Astrocyte of the spinal cord (primary cell): ENCODE results near the gene VWF.

ENCODE experiments used
- DNase-seq: peaks from one replicate; pipeline ENCODE4 v3.0.0; 2011; ENCODE audit warnings: low read depth, low spot score
- H3K4me3 ChIP-seq: 2 replicates; pipeline ENCODE4 v1.5.1; 2011; ENCODE audit warnings: low read depth, mild to moderate bottlenecking, low read length, moderate library complexity
- CTCF ChIP-seq: IDR thresholded peaks from 2 replicates; pipeline ENCODE4 v1.5.1; 2012; ENCODE audit warnings: low read depth, mild to moderate bottlenecking, low read length, inconsistent platforms
- in situ Hi-C: cut with HindIII; loops from 2 replicates; pipeline ENCODE4 v1.10.0; 2017; ENCODE audit warnings: low sequenced_read_pairs

VWF gene

GRCh38 chr12:6072302-6072752 is 52.1 kb downstream of the VWF start:
- TF ChIP-seq CTCF = peak; percentile 36
- in situ Hi-C loops = no loop called here
- no peak overlapping the region for H3K4me3 ChIP-seq
- peak; percentile 49 for DNase-seq

- in situ Hi-C loops = no loop called here
- TF ChIP-seq CTCF = no peak
Measured at GRCh38 chr12:6071589-6071988, 52.9 kb downstream of the VWF start.

GRCh38 chr12:6070472-6071257 is 53.8 kb downstream of the VWF start:
- in situ Hi-C loops = no loop called here
- TF ChIP-seq CTCF = no peak
- DNase-seq = no peak
- H3K4me3 ChIP-seq = no peak overlapping the region

More at GRCh38 chr12:6071589-6071988, 52.9 kb downstream of the VWF start:
- no peak overlapping the region for H3K4me3 ChIP-seq
- DNase-seq = no peak

GRCh38 chr12:6069437-6070093 is 54.9 kb downstream of the VWF start:
- peak; percentile 78 for DNase-seq
- H3K4me3 ChIP-seq = no peak overlapping the region
- no peak for TF ChIP-seq CTCF
- in situ Hi-C loops = no loop called here

- TF ChIP-seq CTCF = no peak
- no peak overlapping the region for H3K4me3 ChIP-seq
- in situ Hi-C loops = no loop called here
- no peak for DNase-seq
Measured at GRCh38 chr12:6068227-6068626, 56.2 kb downstream of the VWF start.

- TF ChIP-seq CTCF = peak; percentile 61
- in situ Hi-C loops = no loop called here
- no peak overlapping the region for H3K4me3 ChIP-seq
- no peak for DNase-seq
Measured at GRCh38 chr12:6067152-6067916, 57.1 kb downstream of the VWF start.
